ENCODE results near the gene NACA.

GRCh38 chr12:56695327-56696101, 29.6 kb downstream of the NACA start:
- no peak for TF ChIP-seq ZNF280D (CRISPR knock-in tag; IDR thresholded peaks at IDR 0.05)
- no peak for TF ChIP-seq TBX2 (CRISPR knock-in tag; IDR thresholded peaks at IDR 0.05; ENCODE audit: borderline replicate concordance)
- no peak for TF ChIP-seq ZNF276 (CRISPR knock-in tag; IDR thresholded peaks at IDR 0.05; ENCODE audit: low read depth)
- TF ChIP-seq ZMAT3 (CRISPR knock-in tag; conservative IDR thresholded peaks at IDR 0.05): no peak
- no peak for TF ChIP-seq ZSCAN20 (CRISPR knock-in tag; IDR thresholded peaks at IDR 0.05; ENCODE audit: borderline replicate concordance)
- no peak for TF ChIP-seq RXRA (CRISPR knock-in tag; IDR thresholded peaks at IDR 0.05)
- no peak for TF ChIP-seq MYC (CRISPR knock-in tag; IDR thresholded peaks at IDR 0.05; ENCODE audit: borderline replicate concordance)
